HG03520 (cell line): Measurements from ENCODE around the gene HS3ST5.
"Not testable (repeated sequence)": the region's sequence is repeated elsewhere in the genome, so short reads cannot be mapped to it uniquely, and the experiment has no call there.

ENCODE experiments used
- ATAC-seq: cut with Tn5 transposase; IDR thresholded peaks from one replicate; pipeline ENCODE4 v1.9.1; 2021; ENCODE audit warnings: mild to moderate bottlenecking, moderate library complexity; ENCODE audit not compliant: unreplicated experiment

HS3ST5 gene

DNA sequence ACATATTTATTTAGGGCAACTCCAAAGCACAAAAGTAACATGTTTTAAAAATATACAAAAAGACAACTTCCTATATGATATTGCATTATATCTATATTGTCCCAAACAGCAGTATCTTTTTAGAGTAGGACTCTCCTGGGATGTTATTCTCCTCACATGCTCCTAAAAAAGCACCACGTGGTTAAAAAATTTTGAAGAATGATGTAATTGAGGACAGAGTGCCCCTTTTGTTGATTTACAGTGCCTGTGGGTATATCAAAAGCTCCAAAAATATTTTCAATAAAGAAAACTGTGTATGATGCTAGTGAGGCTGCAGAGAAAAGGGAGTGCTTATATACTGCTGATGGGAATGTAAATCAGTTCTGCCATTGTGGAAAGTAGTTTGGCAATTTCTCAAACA lies 241.6 kb downstream of the HS3ST5 start:
- no peak for ATAC-seq

DNA sequence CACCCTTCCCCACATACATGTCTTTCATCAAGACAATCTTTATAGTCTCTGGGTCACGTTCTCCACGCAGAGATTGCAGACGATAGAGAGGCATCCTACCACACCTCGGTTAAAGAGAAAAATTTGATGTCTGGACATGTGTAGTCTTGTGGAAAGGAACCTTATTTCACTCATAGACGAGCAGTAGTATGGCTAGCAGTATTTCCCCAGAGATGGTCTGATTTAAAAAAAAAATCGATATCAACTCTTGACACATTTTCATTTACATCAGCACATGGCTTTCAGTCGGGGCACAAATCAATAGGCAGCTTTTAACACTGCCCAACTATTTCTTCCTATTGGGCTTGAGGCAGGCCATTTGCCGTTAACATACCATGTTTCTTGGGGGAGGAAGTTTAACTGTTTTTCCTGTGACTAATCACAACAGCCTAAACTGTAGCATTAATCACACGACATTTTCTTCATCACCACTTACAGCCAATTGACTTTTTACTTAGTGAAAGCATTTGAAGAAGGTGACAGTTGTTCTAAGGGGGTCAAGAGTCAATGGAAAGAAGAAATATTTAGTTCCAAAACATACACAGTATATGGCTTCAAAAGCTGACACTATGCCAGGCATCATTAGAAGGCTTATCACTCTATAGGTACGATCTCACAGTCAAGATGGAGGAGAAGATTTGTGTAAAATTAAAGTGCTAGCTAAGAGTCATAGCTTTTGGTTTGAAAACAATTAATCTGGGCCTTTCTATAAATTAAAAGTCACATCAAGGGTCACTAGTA lies 242.4 kb downstream of the HS3ST5 start:
- ATAC-seq: no peak

DNA sequence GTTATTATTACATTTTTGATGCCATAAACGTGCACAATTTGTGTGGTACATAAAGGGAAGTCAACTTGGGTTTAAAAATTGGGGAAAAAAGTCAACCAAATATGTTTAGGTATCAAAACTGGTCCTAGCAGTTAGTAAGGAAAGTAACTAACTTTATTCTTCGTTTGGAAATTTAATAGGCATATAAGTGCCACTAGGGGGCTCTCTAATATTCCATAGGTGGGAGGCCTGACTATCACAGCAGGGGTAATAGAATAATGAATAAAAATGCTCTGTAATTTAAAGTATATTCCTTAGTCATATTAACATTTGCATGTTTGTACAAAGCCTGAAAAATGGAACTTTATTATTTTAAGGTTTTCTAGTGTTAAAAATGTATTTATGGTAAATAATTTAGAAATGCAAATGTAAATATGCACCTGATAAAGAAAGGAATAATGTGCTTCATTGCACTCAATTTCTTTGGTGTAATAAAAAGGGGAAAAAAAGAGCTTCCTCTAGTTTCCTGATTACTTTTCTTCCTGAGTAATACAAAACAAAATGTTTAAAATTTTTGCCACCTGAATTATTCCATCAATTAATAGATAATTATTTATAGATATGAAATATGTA lies 246.2 kb downstream of the HS3ST5 start:
- ATAC-seq: no peak

DNA sequence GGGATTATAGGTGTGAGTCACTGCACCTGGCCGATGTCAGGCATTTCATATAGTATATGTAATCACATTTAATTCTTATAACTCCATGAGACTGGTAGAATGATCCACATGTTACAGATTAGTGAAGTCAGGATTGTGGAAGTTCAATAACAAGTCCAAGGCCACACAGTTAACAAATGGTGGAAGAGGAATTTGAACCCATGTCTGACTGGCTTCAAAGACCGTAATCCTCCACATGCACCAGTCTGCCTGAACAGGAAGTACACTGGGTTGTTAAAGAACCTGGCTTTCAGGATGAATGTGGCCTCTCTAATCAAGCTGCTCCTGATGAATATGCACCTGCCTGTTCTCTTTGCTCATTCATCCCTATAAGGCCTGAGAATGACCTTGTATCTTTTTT lies 249.9 kb downstream of the HS3ST5 start:
- ATAC-seq: no peak

DNA sequence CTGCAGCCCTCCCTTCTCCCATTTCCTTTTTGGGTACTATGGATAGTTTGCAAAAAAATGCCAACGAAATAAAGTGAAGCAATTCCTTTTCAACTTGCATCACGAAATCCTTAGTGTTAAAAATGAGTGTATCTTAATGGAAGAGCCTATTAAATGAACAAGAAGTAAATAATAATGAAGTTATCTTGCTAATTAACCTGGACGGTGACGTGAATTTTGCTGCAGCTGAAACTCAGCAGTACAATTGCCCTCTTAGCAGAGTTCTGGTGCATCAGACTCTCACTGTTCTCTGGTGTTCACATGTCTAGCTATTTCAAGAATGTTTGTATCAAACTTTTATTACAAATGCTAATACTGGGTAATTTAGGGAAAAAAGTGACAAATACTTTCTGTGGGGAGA lies 252.2 kb downstream of the HS3ST5 start:
- no peak for ATAC-seq

DNA sequence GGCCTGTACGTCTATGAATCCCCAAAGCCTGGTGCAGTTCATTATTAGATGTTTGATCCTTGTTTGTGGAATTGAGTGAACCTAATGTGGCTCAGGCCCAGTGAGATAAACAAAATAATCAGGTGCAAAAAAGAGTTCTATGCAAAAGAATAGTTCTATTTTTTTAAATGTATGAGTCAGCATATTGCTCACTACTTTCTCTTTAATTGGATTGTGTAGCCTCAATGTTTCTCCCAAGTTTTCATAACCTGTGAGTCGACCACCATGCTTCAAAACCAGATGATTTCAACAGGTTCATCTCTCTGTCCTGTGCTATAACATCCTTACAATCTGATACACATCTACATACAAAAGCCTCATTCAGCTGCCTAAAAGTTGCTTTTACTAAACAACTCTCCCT lies 255.3 kb downstream of the HS3ST5 start:
- ATAC-seq: no peak

DNA sequence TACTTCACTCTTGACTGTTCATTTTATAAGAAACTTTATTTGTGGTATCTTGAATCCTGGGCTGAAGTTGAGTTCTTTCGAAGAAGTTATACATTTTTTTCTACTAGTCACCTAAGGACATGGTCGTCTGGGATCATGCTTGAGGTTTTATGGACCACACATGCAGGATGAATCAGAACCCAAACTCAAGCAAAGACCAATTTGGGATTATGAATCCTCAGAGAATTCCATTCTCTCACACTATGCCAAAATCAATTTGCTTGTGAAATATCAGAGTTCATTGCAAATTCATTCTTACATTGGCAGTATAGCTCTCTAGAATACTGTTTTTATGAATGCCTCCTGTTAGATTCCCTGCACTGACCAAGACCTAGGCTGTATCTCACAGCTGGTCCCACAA lies 257.6 kb downstream of the HS3ST5 start:
- no peak for ATAC-seq

DNA sequence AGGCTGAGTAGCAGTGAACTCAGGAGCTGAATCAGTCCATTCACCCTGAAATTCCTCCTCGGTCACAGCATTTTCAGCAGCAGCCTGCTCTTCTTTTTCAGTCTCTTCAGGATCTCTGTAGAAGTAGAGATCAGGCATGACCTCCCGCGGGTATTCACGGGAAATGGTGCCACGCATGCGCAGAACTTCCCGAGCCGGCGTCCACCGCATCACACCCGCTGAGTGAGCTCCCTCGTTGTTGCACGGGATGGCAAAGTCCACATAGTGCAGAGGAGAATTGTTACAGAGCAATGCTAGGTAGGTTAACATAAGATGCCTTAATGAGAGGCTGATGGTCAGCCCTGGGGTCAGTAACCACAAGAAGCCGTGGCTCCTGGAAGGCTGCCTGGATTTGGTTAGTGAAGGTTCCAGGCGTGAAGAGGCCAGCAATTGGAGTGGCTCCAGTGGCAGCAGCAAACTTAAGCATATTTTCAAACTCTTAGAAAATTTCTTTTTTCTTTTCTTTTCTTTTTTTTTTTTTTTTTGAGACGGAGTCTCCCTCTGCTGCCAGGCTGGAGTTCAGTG lies 258.4 kb downstream of the HS3ST5 start:
- no peak for ATAC-seq

DNA sequence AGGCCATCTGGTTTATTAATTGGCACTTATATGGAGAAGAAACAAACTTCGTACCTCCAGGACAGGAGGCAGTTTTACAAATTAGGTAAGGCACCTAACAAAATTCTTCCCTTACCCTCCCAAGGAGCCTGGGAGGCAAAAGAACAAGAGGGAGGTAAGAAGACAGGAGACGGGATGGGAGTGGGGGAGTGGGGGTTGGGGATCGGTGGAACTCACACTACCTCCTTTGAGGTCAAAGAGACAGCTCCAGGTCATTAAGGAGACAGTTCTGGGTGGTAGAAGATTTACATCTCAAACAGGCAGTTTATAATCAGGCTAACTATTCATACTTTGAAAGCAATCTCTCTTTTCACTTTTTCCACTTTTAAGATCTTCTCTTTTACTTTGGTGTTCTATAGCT lies 259.6 kb downstream of the HS3ST5 start:
- no peak for ATAC-seq

DNA sequence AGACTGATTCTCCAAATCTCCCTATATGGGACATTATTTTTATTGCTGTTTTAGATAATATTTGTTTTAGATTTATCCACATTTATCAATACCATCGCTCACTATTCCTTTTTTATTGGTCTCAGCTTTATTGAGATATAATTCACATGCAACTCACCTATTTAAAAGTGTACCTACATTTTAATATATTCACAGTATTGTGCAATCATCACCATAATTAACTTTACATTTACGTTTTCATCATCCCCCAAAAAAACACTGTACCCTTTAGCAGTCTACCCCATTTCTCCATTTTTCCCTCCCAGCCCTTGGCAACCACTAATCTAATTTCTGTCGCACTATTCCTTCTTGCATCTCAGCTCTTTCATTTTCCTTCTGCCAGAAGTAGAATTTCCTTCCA lies 261.1 kb downstream of the HS3ST5 start:
- no peak for ATAC-seq

DNA sequence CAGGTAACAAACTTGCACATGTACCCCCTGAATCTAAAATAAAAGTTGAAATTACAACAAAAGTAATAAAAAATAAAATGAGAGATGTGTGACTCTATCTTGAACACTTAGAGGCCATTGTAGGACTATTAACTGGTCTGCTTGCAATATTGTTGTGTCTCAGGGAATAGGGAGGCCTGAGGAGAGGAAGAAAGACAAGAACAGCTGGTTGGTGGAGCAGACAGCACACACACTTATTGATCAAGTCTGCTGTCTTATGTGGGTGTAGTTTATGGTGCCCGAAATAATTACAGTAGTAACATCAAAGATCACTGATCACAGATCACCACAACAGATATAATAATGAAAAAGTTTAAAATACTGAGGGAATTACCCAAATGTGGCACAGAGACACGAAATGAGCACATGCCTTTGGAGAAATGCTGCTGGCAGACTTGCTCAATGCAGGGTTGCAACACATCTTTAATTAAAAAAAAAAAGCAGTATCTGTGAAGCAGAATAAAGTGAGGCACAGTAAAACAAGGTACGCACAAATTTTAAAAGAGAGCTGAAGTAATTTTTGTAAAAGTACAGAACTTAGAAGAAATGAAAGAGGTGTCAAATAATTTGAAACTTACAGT lies 261.8 kb downstream of the HS3ST5 start:
- ATAC-seq: no peak

DNA sequence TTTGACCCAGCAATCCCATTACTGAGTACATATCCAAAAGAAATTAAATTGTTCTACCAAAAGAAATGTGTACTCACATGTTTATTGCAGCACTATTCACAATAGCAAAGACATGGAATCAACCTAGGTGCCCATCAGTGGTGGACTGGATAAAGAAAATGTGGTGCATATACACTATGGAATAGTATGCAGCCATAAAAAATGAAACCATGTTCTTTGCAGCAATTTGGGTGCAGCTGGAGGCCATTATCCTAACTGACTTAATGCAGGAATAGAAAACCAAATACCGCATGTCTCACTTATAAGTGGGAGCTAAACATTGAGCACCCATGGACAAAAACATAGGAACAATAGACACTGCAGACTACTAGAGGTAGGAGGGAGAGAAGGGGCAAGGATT lies 262.4 kb downstream of the HS3ST5 start:
- ATAC-seq: not testable (repeated sequence)

DNA sequence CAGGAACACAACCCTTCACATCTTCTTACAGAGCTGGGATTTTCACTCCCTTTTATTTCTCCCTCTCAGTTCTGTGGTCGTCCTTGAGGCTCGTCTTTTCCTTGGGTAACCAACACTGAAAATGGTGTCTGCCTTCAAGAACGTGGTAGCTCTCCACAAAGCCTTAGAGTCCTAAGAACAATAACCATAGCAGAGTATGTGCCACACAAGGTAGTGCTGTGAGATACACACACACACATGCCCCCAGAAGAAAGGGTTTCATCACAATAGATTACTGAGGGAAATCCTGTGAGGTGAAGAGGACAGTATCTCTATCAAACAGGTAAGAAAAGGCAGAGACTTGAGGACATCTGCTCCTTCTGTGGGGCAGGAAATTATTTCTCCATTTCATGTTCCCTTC lies 267.0 kb downstream of the HS3ST5 start:
- no peak for ATAC-seq

DNA sequence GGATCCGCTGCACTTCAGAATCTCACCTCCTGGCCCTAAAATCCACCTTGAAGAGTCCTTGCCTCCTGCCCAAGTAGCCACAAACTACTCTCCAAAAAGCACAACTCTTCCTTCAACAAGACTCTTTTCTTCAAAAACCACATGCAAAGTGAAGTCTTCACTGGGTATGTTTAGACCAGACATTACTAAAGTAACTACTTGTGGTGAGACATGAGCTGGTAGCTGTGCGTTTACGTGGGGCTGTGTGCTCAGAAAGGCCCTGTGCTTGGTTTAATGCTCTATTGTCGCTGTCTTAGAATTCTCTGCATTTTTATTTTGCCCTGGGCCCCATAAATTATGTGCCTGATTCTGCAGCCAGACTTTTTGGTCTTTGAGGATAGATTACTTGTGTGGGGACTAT lies 267.5 kb downstream of the HS3ST5 start:
- no peak for ATAC-seq

DNA sequence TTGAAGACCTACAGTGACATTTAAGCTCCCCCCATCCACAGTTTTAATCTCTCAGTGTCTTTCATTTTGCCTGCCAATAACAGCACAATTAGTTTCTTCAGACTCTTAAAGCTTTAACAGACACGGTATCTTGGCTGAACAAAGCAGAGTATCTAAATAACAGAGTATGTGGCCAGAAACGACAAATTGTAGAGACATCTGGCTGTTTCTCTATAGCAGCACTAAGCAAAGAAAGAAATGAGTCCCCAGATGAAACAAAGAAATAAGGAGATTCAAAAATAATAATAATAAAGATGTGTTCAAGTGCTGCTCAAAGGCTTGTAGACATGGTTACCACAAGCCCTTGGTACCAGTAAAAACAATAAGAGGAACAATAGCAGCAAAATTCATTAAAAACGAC lies 274.1 kb downstream of the HS3ST5 start:
- ATAC-seq: no peak

DNA sequence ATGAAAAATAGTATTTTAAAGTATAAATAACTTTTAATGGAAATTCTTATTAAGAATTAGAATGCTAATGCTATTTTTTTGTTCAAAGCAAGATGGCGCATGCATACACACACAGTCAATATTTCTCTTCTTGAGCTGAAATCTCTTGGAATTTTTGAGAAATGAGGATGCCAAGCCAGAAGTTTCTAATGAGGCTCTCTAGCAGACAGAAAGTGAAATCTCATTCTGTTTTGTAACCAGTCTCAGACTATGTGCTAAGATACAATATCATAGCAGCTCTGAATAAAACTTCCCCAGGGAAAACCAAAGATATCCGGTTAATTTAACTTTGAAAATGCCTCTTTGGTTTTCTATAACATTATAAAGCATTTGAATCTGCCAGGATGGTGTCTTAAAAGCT lies 274.7 kb downstream of the HS3ST5 start:
- no peak for ATAC-seq

DNA sequence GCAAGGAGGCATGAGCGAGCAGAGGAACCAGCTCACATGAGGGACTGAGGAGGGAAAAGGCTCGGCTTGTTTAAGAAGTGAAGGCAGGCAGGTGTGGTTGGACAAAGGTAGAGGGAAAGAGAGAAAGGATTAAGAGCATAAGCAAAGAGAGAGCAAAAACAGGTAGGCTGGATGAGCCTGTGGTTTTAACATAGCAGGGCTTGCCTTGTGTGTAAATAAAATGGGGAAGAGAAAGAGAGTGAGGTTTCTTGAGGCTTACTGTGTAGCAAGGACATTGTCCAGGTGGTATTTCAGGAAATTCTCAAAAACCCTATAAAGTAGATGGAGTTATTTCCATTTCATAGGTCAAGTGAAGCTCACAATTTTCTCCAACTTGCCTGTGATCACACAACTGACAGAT lies 278.0 kb downstream of the HS3ST5 start:
- peak; percentile 50 for ATAC-seq

DNA sequence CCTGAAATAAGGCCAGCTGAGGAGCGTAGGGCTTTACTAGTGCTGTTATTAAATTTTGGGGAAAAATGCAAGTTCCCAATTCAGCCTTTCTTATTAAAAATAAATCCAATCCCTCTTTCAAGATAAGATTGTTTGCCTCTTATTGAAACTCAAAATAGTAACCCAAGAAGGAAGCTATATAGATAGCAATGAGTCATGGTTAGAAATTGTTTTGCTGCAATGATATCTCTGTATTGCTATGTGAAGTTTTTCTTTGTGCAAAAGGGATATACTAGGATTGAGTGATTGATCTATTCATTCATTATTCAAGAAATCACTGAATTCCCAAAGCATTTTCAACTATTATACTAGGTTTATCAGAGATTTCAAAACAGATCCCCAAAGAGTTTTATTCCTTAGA lies 278.9 kb downstream of the HS3ST5 start:
- no peak for ATAC-seq

DNA sequence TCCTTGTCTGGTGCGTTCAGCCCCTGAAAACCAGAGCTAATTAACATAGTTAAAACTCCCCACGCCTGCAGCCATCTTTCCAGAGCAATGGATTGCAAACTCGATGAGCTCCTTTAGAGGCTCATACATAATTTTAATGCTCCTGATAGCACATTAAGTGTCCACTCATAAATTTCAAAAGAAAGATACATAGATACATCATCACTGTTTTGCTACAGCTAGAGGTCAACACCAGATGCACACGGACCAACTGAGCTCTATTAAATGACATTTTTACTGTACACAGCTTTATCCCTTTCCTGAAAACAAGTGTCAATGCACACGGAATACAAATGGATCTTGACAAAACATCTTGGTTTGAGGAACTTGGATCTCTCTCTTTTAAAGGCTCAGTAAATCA lies 280.6 kb downstream of the HS3ST5 start:
- no peak for ATAC-seq

DNA sequence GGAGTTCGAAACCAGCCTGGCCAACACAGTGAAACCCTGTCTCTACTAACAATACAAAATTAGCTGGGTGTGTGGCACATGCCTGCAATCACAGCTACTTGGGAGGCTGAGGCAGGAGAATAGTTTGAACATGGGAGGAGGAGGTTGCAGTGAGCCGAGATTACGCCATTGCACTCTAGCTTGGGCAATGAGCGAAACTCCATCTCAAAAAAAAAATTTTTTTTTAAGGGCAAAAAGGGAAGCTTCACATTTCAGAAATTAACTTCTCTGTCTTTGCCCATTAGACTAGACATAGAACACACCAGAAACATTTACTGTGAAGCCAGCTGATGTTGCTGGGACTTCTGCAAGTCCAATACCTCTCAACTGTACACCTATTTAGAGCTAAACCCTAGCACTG lies 281.1 kb downstream of the HS3ST5 start:
- ATAC-seq: no peak

DNA sequence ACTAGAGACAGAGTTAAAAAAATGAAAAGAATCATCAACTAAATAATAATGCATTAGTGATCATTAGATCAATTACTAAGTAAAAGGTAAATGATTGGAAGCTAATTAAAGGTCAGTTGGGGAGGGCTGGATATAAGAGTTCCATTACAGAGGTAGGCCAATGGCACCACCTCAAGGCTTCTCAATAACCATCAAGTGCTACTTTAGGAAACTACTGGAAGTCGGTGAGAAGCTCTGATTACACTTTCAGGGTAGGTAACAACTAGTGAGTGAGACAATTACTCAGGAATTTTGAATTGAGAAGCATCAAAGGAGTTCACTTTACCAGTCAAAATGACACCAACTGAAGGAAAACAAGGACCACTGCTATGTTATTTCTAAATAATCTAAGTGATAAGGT lies 281.7 kb downstream of the HS3ST5 start:
- ATAC-seq: no peak

DNA sequence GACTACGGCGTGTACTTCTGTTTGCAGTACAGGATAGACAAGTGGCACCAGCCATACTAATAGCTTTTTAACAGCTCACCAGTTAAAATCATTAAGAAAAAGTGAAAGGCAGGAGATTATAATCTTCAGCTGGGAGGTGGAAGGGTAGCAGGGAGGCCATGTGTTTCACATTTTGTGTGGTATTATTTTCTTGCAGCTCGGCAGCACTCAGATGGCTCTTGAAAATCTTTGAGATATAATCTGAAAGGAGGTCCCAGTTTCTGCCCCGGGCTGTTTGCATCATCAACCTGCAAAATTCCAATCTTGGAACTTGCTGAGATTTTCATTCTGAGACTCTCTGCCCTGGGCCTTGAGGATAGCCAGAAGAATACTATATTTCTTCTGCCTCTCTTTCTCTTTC lies 284.4 kb downstream of the HS3ST5 start:
- no peak for ATAC-seq
